Breast epithelium (tissue), 4 donors: ENCODE measurements around the gene TMEM271. TPM values are rescaled to one million over a fixed set of nuclear protein-coding genes. Genes with fewer than 3 reads are reported as not detected.
"Not testable (repeated sequence)": the region's sequence is repeated elsewhere in the genome, so short reads cannot be mapped to it uniquely, and the experiment has no call there.

ENCODE experiments used
- DNase-seq, 2 donors: peaks; one replicate each; pipeline ENCODE4 v3.0.0-alpha.2; 2019; ENCODE audit warnings: low spot score in 2 of 2
- H3K27ac ChIP-seq, 2 donors: fragments of 200-600 bp; sonication (generic) in 1 of 2; one replicate each; pipeline ENCODE4 v1.5.1; 2016 to 2019; ENCODE audit warnings: mild to moderate bottlenecking in 1 of 2
- H3K27me3 ChIP-seq, 2 donors: fragments of 200-600 bp; sonication (generic) in 1 of 2; one replicate each; pipeline versions ENCODE4 v1.5.1 to v1.6.0; 2017 to 2019; ENCODE audit warnings: control low read depth in 1 of 2, mild to moderate bottlenecking in 1 of 2
- H3K36me3 ChIP-seq: fragments of 200-600 bp; one replicate; pipeline ENCODE4 v1.5.1; 2019
- H3K4me1 ChIP-seq, 2 donors: fragments of 200-600 bp; sonication (generic); one replicate each; pipeline ENCODE4 v1.5.1; 2016 to 2019; ENCODE audit warnings: control low read depth in 1 of 2
- H3K4me3 ChIP-seq, 3 donors: fragments of 200-600 bp; sonication (generic); 1 replicate in 2 of 3; 2 replicates in 1 of 3; pipeline ENCODE4 v1.5.1; 2016 to 2019; ENCODE audit warnings: mild to moderate bottlenecking in 3 of 3, moderate library complexity in 2 of 3
- H3K9me3 ChIP-seq, 2 donors: fragments of 200-600 bp; sonication (generic) in 1 of 2; one replicate each; pipeline ENCODE4 v1.5.1; 2016 to 2019; ENCODE audit warnings: control low read depth in 1 of 2
- POLR2A ChIP-seq: fragments of 450-650 bp; IDR thresholded peaks from one replicate; pipeline ENCODE4 v1.6.1; 2016; ENCODE audit warnings: antibody characterized with exemption, mild to moderate bottlenecking, moderate library complexity
- POLR2AphosphoS5 ChIP-seq, 3 donors: sonication (generic); formaldehyde crosslinking; IDR thresholded peaks; one replicate each; pipeline ENCODE4 v1.6.1; 2017; ENCODE audit warnings: antibody characterized with exemption in 3 of 3
- intact Hi-C: fragments of 100-400 bp; cut with DNase I; formaldehyde crosslinking; loops from one replicate; pipeline ENCODE4 v1.15.1; 2023; ENCODE audit warnings: low total_unique reads
- total RNA-seq, 3 donors: library from RNA; depleted of rRNA; stranded (reverse); fragments of >200 nt; gene quantifications; one replicate each; pipeline ENCODE4 v1.1.0, GENCODE V29; 2016
- TF ChIP-seq, protein P1 (sequence below), 3 donors: fragments of 450-650 bp; IDR thresholded peaks; one replicate each; pipeline ENCODE4 v1.5.1; 2016 to 2017; ENCODE audit warnings: antibody characterized with exemption in 3 of 3, mild to moderate bottlenecking in 3 of 3, moderate library complexity in 3 of 3

The TMEM271 gene
- total RNA-seq, 3 donors from 2014 or later: not detected

DNA sequence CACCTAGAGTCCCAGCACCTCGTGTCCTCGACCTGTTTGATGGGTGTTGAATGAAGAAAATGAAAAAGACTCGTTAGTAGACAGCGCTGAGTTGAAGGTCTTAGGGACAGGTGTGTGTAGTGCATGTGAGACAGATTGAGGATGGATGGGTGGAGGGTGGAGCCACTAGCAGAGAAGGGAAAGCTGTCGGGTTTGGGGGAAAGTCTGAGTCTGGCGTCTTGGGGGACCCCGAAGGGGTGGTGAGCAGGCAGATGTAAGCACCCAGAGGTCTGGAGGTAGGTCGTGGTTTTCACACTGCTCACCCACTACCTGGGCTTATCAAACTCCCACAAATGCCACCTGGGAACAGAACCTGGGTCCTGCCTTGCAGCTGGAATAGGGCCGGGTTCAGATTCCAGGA is 16.0 kb downstream of the TMEM271 start:
- no peak for DNase-seq
- no peaks in the 10 kb centered on the region for H3K4me1 ChIP-seq
- H3K36me3 ChIP-seq: no peaks in the 10 kb centered on the region
- peaks cover 0 to 13% of the 10 kb centered on the region in 2 donors for H3K27me3 ChIP-seq
- no peak overlapping the region for H3K4me3 ChIP-seq
- TF ChIP-seq POLR2A (no peak), POLR2AphosphoS5 (IDR thresholded peaks at IDR 0.05) (no peak)
- TF ChIP-seq, protein P1, sequence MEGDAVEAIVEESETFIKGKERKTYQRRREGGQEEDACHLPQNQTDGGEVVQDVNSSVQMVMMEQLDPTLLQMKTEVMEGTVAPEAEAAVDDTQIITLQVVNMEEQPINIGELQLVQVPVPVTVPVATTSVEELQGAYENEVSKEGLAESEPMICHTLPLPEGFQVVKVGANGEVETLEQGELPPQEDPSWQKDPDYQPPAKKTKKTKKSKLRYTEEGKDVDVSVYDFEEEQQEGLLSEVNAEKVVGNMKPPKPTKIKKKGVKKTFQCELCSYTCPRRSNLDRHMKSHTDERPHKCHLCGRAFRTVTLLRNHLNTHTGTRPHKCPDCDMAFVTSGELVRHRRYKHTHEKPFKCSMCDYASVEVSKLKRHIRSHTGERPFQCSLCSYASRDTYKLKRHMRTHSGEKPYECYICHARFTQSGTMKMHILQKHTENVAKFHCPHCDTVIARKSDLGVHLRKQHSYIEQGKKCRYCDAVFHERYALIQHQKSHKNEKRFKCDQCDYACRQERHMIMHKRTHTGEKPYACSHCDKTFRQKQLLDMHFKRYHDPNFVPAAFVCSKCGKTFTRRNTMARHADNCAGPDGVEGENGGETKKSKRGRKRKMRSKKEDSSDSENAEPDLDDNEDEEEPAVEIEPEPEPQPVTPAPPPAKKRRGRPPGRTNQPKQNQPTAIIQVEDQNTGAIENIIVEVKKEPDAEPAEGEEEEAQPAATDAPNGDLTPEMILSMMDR (IDR thresholded peaks at IDR 0.05): no peak
- H3K27ac ChIP-seq: no peak overlapping the region
- intact Hi-C loops: no loop called here
- no peaks in the 10 kb centered on the region for H3K9me3 ChIP-seq

DNA sequence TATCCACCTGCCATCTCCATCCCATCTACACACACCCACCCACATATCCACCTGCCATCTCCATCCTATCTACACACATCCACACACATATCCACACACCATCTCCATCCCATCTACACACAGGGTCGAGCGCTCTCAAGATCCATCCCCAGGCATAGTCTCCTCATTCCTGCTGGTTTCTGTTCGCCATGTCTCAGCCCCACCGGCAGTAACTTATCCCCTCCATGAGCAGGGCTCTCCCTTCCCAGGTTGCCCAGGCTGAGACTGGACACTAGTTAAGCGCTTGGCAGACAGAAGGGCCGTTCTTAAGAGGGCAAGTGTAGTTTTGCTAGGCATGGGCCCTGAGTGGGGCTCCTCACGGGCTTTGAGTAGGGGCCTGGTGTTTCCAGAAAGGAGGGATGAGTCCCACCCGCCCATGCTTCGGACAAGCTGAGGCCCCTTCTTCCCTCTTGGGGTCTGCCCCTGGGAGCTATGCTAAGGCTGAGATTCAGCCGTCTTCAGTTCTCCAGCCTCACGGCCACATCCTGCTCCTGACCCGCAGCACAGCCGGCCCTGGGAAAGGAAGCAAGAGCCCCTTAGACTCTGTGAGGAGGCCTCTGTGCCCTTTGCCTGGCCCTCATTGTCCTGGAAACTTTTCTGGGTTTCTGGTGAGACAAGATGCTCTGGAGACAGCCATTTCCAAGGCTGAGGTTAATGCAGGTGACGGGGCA is 20.4 kb downstream of the TMEM271 start:
- H3K27me3 ChIP-seq: peaks cover 0 to 17% of the 10 kb centered on the region in 2 donors
- no peak for TF ChIP-seq POLR2AphosphoS5 (IDR thresholded peaks at IDR 0.05)
- TF ChIP-seq POLR2A: no peak
- TF ChIP-seq, protein P1 (IDR thresholded peaks at IDR 0.05): no peak
- no peaks in the 10 kb centered on the region for H3K4me1 ChIP-seq
- no peak overlapping the region for H3K4me3 ChIP-seq
- intact Hi-C loops: no loop called here
- H3K9me3 ChIP-seq: no peaks in the 10 kb centered on the region
- no peaks in the 10 kb centered on the region for H3K36me3 ChIP-seq
- no peak for DNase-seq
- H3K27ac ChIP-seq: no peak overlapping the region

DNA sequence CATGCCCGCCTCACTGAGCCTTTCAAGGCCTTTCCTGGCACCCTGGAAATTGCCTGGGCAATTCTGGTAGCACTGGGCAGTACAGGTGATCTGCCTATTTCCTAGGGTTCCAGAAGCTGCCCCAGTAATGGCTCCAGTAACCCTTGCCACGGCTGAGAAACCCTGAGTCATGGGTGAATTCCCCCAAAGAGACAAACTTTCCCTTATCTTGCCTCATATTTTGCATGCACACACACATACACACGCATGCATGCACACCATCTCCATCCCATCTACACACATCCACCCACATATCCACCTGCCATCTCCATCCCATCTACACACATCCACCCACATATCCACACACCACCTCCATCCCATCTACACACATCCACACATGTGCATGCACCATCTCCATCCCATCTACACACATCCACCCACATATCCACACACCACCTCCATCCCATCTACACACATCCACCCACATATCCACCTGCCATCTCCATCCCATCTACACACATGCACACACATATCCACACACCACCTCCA is 21.2 kb downstream of the TMEM271 start:
- H3K36me3 ChIP-seq, DNase-seq, intact Hi-C loops, H3K4me1 ChIP-seq, H3K4me3 ChIP-seq, H3K9me3 ChIP-seq, H3K27ac ChIP-seq: not testable (repeated sequence)
- H3K27me3 ChIP-seq: peaks cover 0 to 10% of the 10 kb centered on the region in 2 donors

DNA sequence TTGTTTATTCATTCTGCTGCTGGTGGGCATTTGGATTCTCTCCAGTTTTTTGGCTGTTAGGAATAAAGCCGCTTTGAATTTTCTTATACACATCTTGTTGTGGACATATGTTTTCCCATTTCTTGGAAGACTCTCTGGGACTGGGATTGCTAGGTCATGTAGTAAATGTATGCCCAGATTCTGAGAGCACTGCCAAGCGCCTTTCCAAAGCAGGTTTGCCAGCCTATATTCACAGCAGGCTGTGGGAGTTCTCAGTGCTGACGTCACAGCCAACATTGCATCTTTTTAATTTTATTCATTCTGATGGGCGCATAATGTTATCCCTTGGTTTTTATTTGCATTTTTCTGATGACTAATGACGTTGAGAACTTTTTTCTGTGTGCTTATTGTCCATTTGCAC is 24.1 kb downstream of the TMEM271 start:
- H3K27me3 ChIP-seq: peaks cover 0 to 19% of the 10 kb centered on the region in 2 donors
- TF ChIP-seq, protein P1 (IDR thresholded peaks at IDR 0.05): no peak
- TF ChIP-seq POLR2A (no peak), POLR2AphosphoS5 (IDR thresholded peaks at IDR 0.05) (no peak)
- H3K4me1 ChIP-seq: no peaks in the 10 kb centered on the region
- intact Hi-C loops: no loop called here
- no peaks in the 10 kb centered on the region for H3K36me3 ChIP-seq
- no peak overlapping the region for H3K27ac ChIP-seq
- no peak for DNase-seq
- H3K9me3 ChIP-seq: no peaks in the 10 kb centered on the region
- no peak overlapping the region for H3K4me3 ChIP-seq

DNA sequence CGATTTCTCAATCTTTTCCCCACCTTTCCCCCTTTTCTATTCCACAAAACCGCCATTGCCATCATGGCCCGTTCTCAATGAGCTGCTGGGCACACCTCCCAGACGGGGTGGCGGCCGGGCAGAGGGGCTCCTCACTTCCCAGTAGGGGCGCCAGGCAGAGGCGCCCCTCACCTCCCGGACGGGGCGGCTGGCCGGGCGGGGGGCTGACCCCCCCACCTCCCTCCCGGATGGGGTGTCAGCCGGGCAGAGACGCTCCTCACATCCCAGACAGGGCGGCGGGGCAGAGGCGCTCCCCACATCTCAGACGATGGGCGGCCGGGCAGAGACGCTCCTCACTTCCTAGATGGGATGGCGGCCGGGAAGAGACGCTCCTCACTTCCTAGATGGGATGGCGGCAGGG is 25.8 kb downstream of the TMEM271 start:
- DNase-seq, H3K4me3 ChIP-seq, intact Hi-C loops, H3K36me3 ChIP-seq, H3K27ac ChIP-seq, H3K9me3 ChIP-seq, H3K4me1 ChIP-seq: not testable (repeated sequence)
- peaks cover 0 to 19% of the 10 kb centered on the region in 2 donors for H3K27me3 ChIP-seq

DNA sequence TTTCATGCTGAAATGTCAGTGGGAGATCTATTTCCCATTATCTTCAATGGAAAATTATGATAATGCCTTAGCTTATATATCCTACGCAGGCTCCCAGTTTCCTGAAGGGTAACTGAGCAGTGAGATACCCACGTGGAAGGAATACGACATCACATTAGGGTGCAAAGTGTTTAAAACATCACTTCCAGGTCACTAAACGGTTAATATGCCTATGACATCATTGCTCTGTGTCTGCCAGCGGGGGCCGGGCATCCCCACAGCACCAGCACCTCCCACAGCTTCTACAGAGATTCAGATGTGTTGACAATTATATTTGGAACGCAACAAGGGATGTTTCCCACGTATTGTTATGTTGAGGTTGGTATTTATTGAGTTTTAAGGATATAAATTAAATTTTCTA is 27.1 kb downstream of the TMEM271 start:
- DNase-seq: no peak
- no peak overlapping the region for H3K27ac ChIP-seq
- no peaks in the 10 kb centered on the region for H3K9me3 ChIP-seq
- TF ChIP-seq, protein P1 (IDR thresholded peaks at IDR 0.05): no peak
- no peak for TF ChIP-seq POLR2AphosphoS5 (IDR thresholded peaks at IDR 0.05)
- H3K4me1 ChIP-seq: no peaks in the 10 kb centered on the region
- peaks cover 0 to 9% of the 10 kb centered on the region in 2 donors for H3K27me3 ChIP-seq
- H3K36me3 ChIP-seq: no peaks in the 10 kb centered on the region
- intact Hi-C loops: no loop called here
- H3K4me3 ChIP-seq: no peak overlapping the region
